H1 (cell line): ENCODE measurements around the gene ITSN1. TPM values are rescaled to one million over a fixed set of nuclear protein-coding genes. Genes with fewer than 3 reads are reported as not detected.
A peak's percentile ranks its signal among the peaks of the same experiment; 100 is the strongest.

Source experiments
- CTCF ChIA-PET: fragments of 300-600 bp; sonication (Branson Sonifier 250); formaldehyde crosslinking; loops from one replicate; lab custom pipeline; 2021; ENCODE audit not compliant: partially characterized antibody; lab: Charles Lee
- POLR2A ChIA-PET: fragments of 300-600 bp; sonication (Branson Sonifier 250); formaldehyde crosslinking; loops from one replicate; lab custom pipeline; 2021; ENCODE audit warnings: inconsistent platforms; ENCODE audit not compliant: partially characterized antibody; lab: Charles Lee
- DNase-seq, 2 experiments: peaks; one replicate each; pipeline versions ENCODE4 v3.0.0 to v3.0.0-alpha.2; 2010 to 2022; ENCODE audit warnings: low spot score in 2 of 2, low read depth in 1 of 2, mixed read lengths in 1 of 2
- FAIRE-seq: peaks from 2 replicates; lab custom pipeline; 2011; peaks lifted over from hg19 to GRCh38; lab: Jason Lieb, UNC
- H2AFZ ChIP-seq: 2 replicates; pipeline ENCODE4 v1.8.1; 2012; ENCODE audit warnings: low read length, inconsistent platforms
- H2AK5ac ChIP-seq: 2 replicates; pipeline ENCODE4 v1.6.1; 2013; ENCODE audit warnings: low read depth, low read length
- H2BK120ac ChIP-seq: replicated peaks from 2 replicates; pipeline ENCODE3; 2013; ENCODE audit warnings: low read depth, low read length, inconsistent platforms
- H2BK12ac ChIP-seq: 2 replicates; pipeline ENCODE4 v1.6.1; 2013; ENCODE audit warnings: low read depth, low read length
- H2BK15ac ChIP-seq: 2 replicates; pipeline ENCODE4 v1.6.1; 2013; ENCODE audit warnings: low read length
- H2BK20ac ChIP-seq: 2 replicates; pipeline ENCODE4 v1.6.1; 2013; ENCODE audit warnings: low read length
- H2BK5ac ChIP-seq: 2 replicates; pipeline ENCODE4 v1.6.1; 2013; ENCODE audit warnings: low read depth, low read length
- H3K14ac ChIP-seq: 2 replicates; pipeline ENCODE4 v1.6.1; 2013; ENCODE audit warnings: inconsistent platforms; ENCODE audit not compliant: insufficient read length
- H3K18ac ChIP-seq: 2 replicates; pipeline ENCODE4 v1.6.1; 2013; ENCODE audit warnings: low read length; ENCODE audit errors: extremely low read depth
- H3K23ac ChIP-seq: 2 replicates; pipeline ENCODE4 v1.6.1; 2013; ENCODE audit warnings: inconsistent platforms; ENCODE audit not compliant: insufficient read length
- H3K23me2 ChIP-seq: 2 replicates; pipeline ENCODE4 v1.6.1; 2013; ENCODE audit warnings: low read depth, low read length
- H3K27ac ChIP-seq: 2 replicates; pipeline ENCODE4 v1.6.1; 2011; ENCODE audit warnings: low read depth, low read length, inconsistent platforms
- H3K27me3 ChIP-seq, 4 experiments: replicated peaks in 1 of 4; 1 replicate in 1 of 4; 2 replicates in 3 of 4; pipeline versions ENCODE4 v1.6.1 to v1.8.1; 2011 to 2013; ENCODE audit warnings: low read length in 3 of 4, mild to moderate bottlenecking in 3 of 4, inconsistent platforms in 2 of 4, mixed read lengths in 2 of 4, moderate library complexity in 1 of 4; ENCODE audit not compliant: control insufficient read depth in 3 of 4, insufficient read depth in 3 of 4; ENCODE audit errors: extremely low read depth in 1 of 4
- H3K36me3 ChIP-seq, 4 experiments: 2 replicates each; pipeline versions ENCODE4 v1.6.1 to v1.8.1; 2011 to 2013; ENCODE audit warnings: mild to moderate bottlenecking in 4 of 4, low read length in 3 of 4, moderate library complexity in 2 of 4, control low read depth in 1 of 4, inconsistent platforms in 1 of 4; ENCODE audit not compliant: insufficient read depth in 4 of 4, control insufficient read depth in 2 of 4
- H3K4ac ChIP-seq: replicated peaks from 2 replicates; pipeline ENCODE3; 2013; ENCODE audit warnings: low read length, low read depth, mixed read lengths, inconsistent platforms; ENCODE audit not compliant: insufficient read length
- H3K4me1 ChIP-seq, 4 experiments: replicated peaks in 1 of 4; 1 replicate in 1 of 4; 2 replicates in 3 of 4; pipeline versions ENCODE4 v1.6.1 to v1.8.1; 2011 to 2013; ENCODE audit warnings: low read length in 3 of 4, inconsistent platforms in 2 of 4, mixed read lengths in 1 of 4; ENCODE audit not compliant: insufficient read depth in 4 of 4, control insufficient read depth in 3 of 4
- H3K4me2 ChIP-seq, 2 experiments: 2 replicates each; pipeline versions ENCODE4 v1.6.1 to v1.8.1; 2011 to 2013; ENCODE audit warnings: low read depth in 2 of 2, low read length in 2 of 2, control low read depth in 1 of 2, inconsistent platforms in 1 of 2, mild to moderate bottlenecking in 1 of 2; ENCODE audit not compliant: insufficient read depth in 1 of 2
- H3K4me3 ChIP-seq, 4 experiments: fragments of 200-600, 300-600 bp in 1 of 4; sonication (generic), shearing (Covaris generic), sonication (Bioruptor Twin) in 1 of 4; 2 replicates each; pipeline versions ENCODE4 v1.5.1 to v1.8.1; 2011 to 2016; ENCODE audit warnings: low read length in 4 of 4, low read depth in 3 of 4, control low read depth in 2 of 4, inconsistent platforms in 2 of 4, mild to moderate bottlenecking in 2 of 4, mixed read lengths in 1 of 4, moderate library complexity in 1 of 4; ENCODE audit not compliant: insufficient read depth in 2 of 4; ENCODE audit errors: extremely low read depth in 1 of 4
- H3K56ac ChIP-seq: replicated peaks from 2 replicates; pipeline ENCODE3; 2013; ENCODE audit warnings: low read depth, mild to moderate bottlenecking, mixed read lengths, low read length, inconsistent platforms; ENCODE audit not compliant: insufficient read length
- H3K79me1 ChIP-seq: 2 replicates; pipeline ENCODE4 v1.6.1; 2013; ENCODE audit warnings: low read depth, low read length, control low read depth
- H3K79me2 ChIP-seq, 2 experiments: 2 replicates each; pipeline versions ENCODE4 v1.6.1 to v1.8.1; 2012 to 2013; ENCODE audit warnings: low read length in 2 of 2, mild to moderate bottlenecking in 2 of 2, inconsistent platforms in 1 of 2; ENCODE audit not compliant: insufficient read depth in 2 of 2, control insufficient read depth in 1 of 2
- H3K9ac ChIP-seq, 4 experiments: replicated peaks in 1 of 4; 1 replicate in 1 of 4; 2 replicates in 3 of 4; pipeline versions ENCODE4 v1.6.1 to v1.8.1; 2011 to 2013; ENCODE audit warnings: low read depth in 3 of 4, low read length in 3 of 4, control low read depth in 2 of 4, mild to moderate bottlenecking in 2 of 4, moderate library complexity in 2 of 4, inconsistent platforms in 1 of 4; ENCODE audit errors: extremely low read depth in 1 of 4
- H3K9me3 ChIP-seq, 2 experiments: 2 replicates each; pipeline versions ENCODE4 v1.6.1 to v1.8.1; 2012 to 2013; ENCODE audit warnings: mild to moderate bottlenecking in 2 of 2, moderate library complexity in 2 of 2, control low read depth in 1 of 2, inconsistent platforms in 1 of 2, low read depth in 1 of 2, low read length in 1 of 2, mixed read lengths in 1 of 2; ENCODE audit not compliant: insufficient read depth in 2 of 2
- H4K20me1 ChIP-seq, 2 experiments: replicated peaks in 1 of 2; 2 replicates each; pipeline versions ENCODE3 to v1.8.1; 2011 to 2013; ENCODE audit warnings: inconsistent platforms in 2 of 2, low read length in 2 of 2, mild to moderate bottlenecking in 1 of 2; ENCODE audit not compliant: insufficient read depth in 2 of 2, control insufficient read depth in 1 of 2
- H4K5ac ChIP-seq: 2 replicates; pipeline ENCODE4 v1.6.1; 2013; ENCODE audit warnings: low read length, low read depth, mixed read lengths, inconsistent platforms; ENCODE audit not compliant: insufficient read length
- H4K8ac ChIP-seq: 2 replicates; pipeline ENCODE4 v1.8.0; 2013; ENCODE audit warnings: mild to moderate bottlenecking, moderate library complexity, low read length, inconsistent platforms; ENCODE audit not compliant: insufficient read depth; ENCODE audit errors: extremely low read depth
- H4K91ac ChIP-seq: replicated peaks from 2 replicates; pipeline ENCODE3; 2013; ENCODE audit warnings: low read length, mixed read lengths, inconsistent platforms; ENCODE audit not compliant: insufficient read length
- EP300 ChIP-seq, 2 experiments: IDR thresholded peaks; 1 replicate in 1 of 2; 2 replicates in 1 of 2; pipeline ENCODE4 v1.6.1; 2011 to 2012; ENCODE audit warnings: low read depth in 2 of 2, low read length in 2 of 2, mild to moderate bottlenecking in 2 of 2, borderline replicate concordance in 1 of 2, inconsistent platforms in 1 of 2, moderate library complexity in 1 of 2
- JUND ChIP-seq: IDR thresholded peaks from 2 replicates; pipeline ENCODE4 v1.6.1; 2011; ENCODE audit warnings: mild to moderate bottlenecking, improper control_type of control experiment, low read length
- POLR2A ChIP-seq, 2 experiments: IDR thresholded peaks; 1 replicate in 1 of 2; 2 replicates in 1 of 2; pipeline ENCODE4 v1.6.1; 2011; ENCODE audit warnings: low read depth in 2 of 2, low read length in 2 of 2, mild to moderate bottlenecking in 2 of 2; ENCODE audit errors: control extremely low read depth in 1 of 2
- TBP ChIP-seq: IDR thresholded peaks from 2 replicates; pipeline ENCODE4 v1.6.1; 2011; ENCODE audit warnings: low read depth, low read length, improper control_type of control experiment
- WGBS, 2 experiments: shearing (Covaris generic) in 1 of 2; methylation state at CpG; one replicate each; pipeline versions ENCODE4 v1.1.6 to v1.1.7; 2013 to 2015; ENCODE audit warnings: low lambda C conversion rate in 2 of 2, mixed read lengths in 2 of 2, inconsistent platforms in 1 of 2, low coverage in 1 of 2, missing lambda C conversion rate in 1 of 2; ENCODE audit not compliant: insufficient replicate concordance in 2 of 2, insufficient coverage in 1 of 2, insufficient read length in 1 of 2; ENCODE audit errors: extremely low coverage in 1 of 2, missing lambda C conversion rate in 1 of 2; 5-methylcytosine and 5-hydroxymethylcytosine counted together
- polyA plus RNA-seq, 7 experiments: library from polyadenylated mRNA; depleted of rRNA in 3 of 7; stranded (reverse) in 5 of 7; unstranded in 2 of 7; fragments of >200 nt in 5 of 7; fragments of 200-250 nt in 2 of 7; gene quantifications; 1 replicate in 5 of 7; 2 replicates in 1 of 7; 4 replicates in 1 of 7; pipeline versions ENCODE4 v1.2.1 to v1.2.3, GENCODE V29; 2011 to 2013; ENCODE audit warnings: missing spikeins in 2 of 7, mixed read lengths in 2 of 7
- total RNA-seq: library from RNA; stranded (reverse); fragmentation: NEBNext Ultra II Directional; extraction: Animal tissue kit (Norgen Biotek cat#: 25700); gene quantifications from 2 replicates; pipeline ENCODE4 v1.2.1, GENCODE V29; 2021

Gene ITSN1
- total and polyA plus RNA-seq, 2 of the 8 experiments (the other 6 are each of a cell fraction or from before 2014, with no cell fraction given): 60.8 to 78.1 TPM

- TF ChIP-seq POLR2A (IDR thresholded peaks at IDR 0.05; ENCODE audit: control extremely low read depth in 1 of 2, low read depth in 2 of 2, low read length in 2 of 2): peak in 1 of 2 experiments; percentile 44; a peak in 1 of 3 replicates
- TF ChIP-seq TBP: no peak
- peak in 1 of 2 experiments; percentile 81; a peak in 2 of 3 replicates for TF ChIP-seq EP300 (IDR thresholded peaks at IDR 0.05; ENCODE audit: borderline replicate concordance in 1 of 2, low read depth in 2 of 2, low read length in 2 of 2)
- peak; percentile 74; the same call in 1 of the 2 replicates for TF ChIP-seq JUND
- Histone ChIP-seq H3K4me1 (no peaks in the 10 kb centered on the region; a peak in 1 of 7 replicates), H2BK120ac (no peak overlapping the region), H3K9ac (no peak overlapping the region), H3K27ac (no peak overlapping the region), H3K4ac (no peak overlapping the region), H3K4me3 (no peak overlapping the region), H4K5ac (no peak overlapping the region), H3K79me2 (no peaks in the 10 kb centered on the region), H3K4me2 (no peak overlapping the region), H4K8ac (no peak overlapping the region), H3K18ac (no peak overlapping the region), H2BK5ac (no peak overlapping the region), H3K9me3 (no peaks in the 10 kb centered on the region), H3K23ac (no peak overlapping the region), H3K79me1 (no peaks in the 10 kb centered on the region), H2AK5ac (no peak overlapping the region), H2BK20ac (no peak overlapping the region), H3K56ac (no peak overlapping the region), H2AFZ (no peak overlapping the region), H2BK12ac (no peak overlapping the region), H4K91ac (no peak overlapping the region), H3K27me3 (no peaks in the 10 kb centered on the region), H3K36me3 (peaks cover 4 to 30% (median 6%) of the 10 kb centered on the region in 4 experiments; a peak in 7 of 8 replicates), H3K14ac (no peak overlapping the region), H3K23me2 (no peaks in the 10 kb centered on the region), H2BK15ac (no peak overlapping the region), H4K20me1 (no peaks in the 10 kb centered on the region)
- no peak for DNase-seq
- POLR2A ChIA-PET: interaction anchor here (1.0 to 1.1 kb wide), 2 partner anchors 13 to 19 kb away, joined by 3 read pairs; no protein-coding TSS in a partner anchor
- CTCF ChIA-PET: interaction anchor here (1.1 to 1.3 kb wide), 2 partner anchors 10 to 15 kb away, joined by 3 read pairs; no protein-coding TSS in a partner anchor
- 78% methylated on average over 5 of the region's 5 CpGs; no CpG with 5 or more reads in 1 of the 2 experiments for WGBS, 2 experiments
- FAIRE-seq: no peak
These were observed 196.9 kb downstream of the ITSN1 start for GRCh38 chr21:33839167-33839716.
